Measurements from ENCODE around the gene RPS26. TPM values are rescaled to one million over a fixed set of nuclear protein-coding genes. Genes with fewer than 3 reads are reported as not detected.

RPS26 gene
- total and polyA plus RNA-seq, 2 donors (not counting 3 experiments of a cell fraction or from before 2014, with no cell fraction given): 57.3 to 1,847 TPM

GRCh38 chr12:56061982-56062381, 20.3 kb downstream of the RPS26 start:
- Histone ChIP-seq H3K9me3 (replicated peaks; ENCODE audit: control insufficient read depth, insufficient read depth, low read length) (no peaks in the 10 kb centered on the region), H3K27ac (ENCODE audit: insufficient read depth, low read depth, low read length) (no peak overlapping the region), H3K9ac (replicated peaks; ENCODE audit: extremely low read depth, insufficient read depth, low read length) (no peak overlapping the region), H3K4me3 (replicated peaks in 1 of 3; ENCODE audit: insufficient read depth in 1 of 3, low read depth in 1 of 3, low read length in 3 of 3) (no peak overlapping the region), H3K27me3 (ENCODE audit: control insufficient read depth in 2 of 2, insufficient read depth in 2 of 2, low read length in 2 of 2) (no peaks in the 10 kb centered on the region), H2AFZ (ENCODE audit: low read depth, low read length) (no peak overlapping the region), H3K4me2 (ENCODE audit: insufficient read depth, low read length) (no peak overlapping the region), H3K36me3 (ENCODE audit: control insufficient read depth in 2 of 2, extremely low read depth in 1 of 2, insufficient read depth in 2 of 2, low read length in 2 of 2) (no peaks in the 10 kb centered on the region), H4K20me1 (replicated peaks; ENCODE audit: control insufficient read depth, extremely low read depth, insufficient read depth, low read length) (no peaks in the 10 kb centered on the region), H3K79me2 (ENCODE audit: control insufficient read depth, insufficient read depth, low read length) (no peaks in the 10 kb centered on the region), H3K9me1 (replicated peaks; ENCODE audit: control insufficient read depth, extremely low read depth, insufficient read depth, low read length) (no peaks in the 10 kb centered on the region), H3K4me1 (ENCODE audit: control insufficient read depth, extremely low read depth, insufficient read depth, low read length) (peaks cover 4% of the 10 kb centered on the region)
- no TSS peak for BruUV-seq (replicated peaks)
- dilution Hi-C loops (cut with MboI; ENCODE audit: extremely low pct_ligation_motif_present, low sequenced_read_pairs) (no loop called here), intact Hi-C loops (cut with micrococcal nuclease) (no loop called here)
- DNase-seq (ENCODE audit: low read depth, low spot score): no peak
- CTCF ChIA-PET: interaction anchor here (2.1 kb wide), 1 partner anchor 18 kb away, joined by 7 read pairs; the partner anchor contains the start of gene ERBB3
- no peak for FAIRE-seq
- POLR2A ChIA-PET: no interaction called here
- TF ChIP-seq, protein P1, sequence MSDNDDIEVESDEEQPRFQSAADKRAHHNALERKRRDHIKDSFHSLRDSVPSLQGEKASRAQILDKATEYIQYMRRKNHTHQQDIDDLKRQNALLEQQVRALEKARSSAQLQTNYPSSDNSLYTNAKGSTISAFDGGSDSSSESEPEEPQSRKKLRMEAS (IDR thresholded peaks at IDR 0.05; ENCODE audit: insufficient read depth, insufficient read length): no peak
- TF ChIP-seq MYC (IDR thresholded peaks at IDR 0.05; ENCODE audit: low read depth, low read length) (no peak), GATA2 (IDR thresholded peaks at IDR 0.05; ENCODE audit: insufficient read depth, insufficient read length, low read depth, low read length) (no peak), POLR2A (IDR thresholded peaks at IDR 0.05; ENCODE audit: low read depth, low read length) (no peak), POLR2AphosphoS5 (IDR thresholded peaks at IDR 0.05; ENCODE audit: insufficient read depth, low read depth, low read length) (no peak), FOS (IDR thresholded peaks at IDR 0.05; ENCODE audit: borderline replicate concordance, insufficient read depth, low read length) (no peak), JUN (IDR thresholded peaks at IDR 0.05; ENCODE audit: borderline replicate concordance, insufficient read depth, insufficient read length, low read depth) (no peak), EZH2 (IDR thresholded peaks at IDR 0.05; ENCODE audit: borderline replicate concordance, low read depth, low read length, severe bottlenecking) (no peak)
- TF ChIP-seq, protein P2, sequence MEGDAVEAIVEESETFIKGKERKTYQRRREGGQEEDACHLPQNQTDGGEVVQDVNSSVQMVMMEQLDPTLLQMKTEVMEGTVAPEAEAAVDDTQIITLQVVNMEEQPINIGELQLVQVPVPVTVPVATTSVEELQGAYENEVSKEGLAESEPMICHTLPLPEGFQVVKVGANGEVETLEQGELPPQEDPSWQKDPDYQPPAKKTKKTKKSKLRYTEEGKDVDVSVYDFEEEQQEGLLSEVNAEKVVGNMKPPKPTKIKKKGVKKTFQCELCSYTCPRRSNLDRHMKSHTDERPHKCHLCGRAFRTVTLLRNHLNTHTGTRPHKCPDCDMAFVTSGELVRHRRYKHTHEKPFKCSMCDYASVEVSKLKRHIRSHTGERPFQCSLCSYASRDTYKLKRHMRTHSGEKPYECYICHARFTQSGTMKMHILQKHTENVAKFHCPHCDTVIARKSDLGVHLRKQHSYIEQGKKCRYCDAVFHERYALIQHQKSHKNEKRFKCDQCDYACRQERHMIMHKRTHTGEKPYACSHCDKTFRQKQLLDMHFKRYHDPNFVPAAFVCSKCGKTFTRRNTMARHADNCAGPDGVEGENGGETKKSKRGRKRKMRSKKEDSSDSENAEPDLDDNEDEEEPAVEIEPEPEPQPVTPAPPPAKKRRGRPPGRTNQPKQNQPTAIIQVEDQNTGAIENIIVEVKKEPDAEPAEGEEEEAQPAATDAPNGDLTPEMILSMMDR (IDR thresholded peaks at IDR 0.05; ENCODE audit: extremely low read depth in 1 of 2, insufficient read depth in 1 of 2, low read depth in 1 of 2, low read length in 2 of 2): no peak

Data from endothelial cell of umbilical vein (primary cell).